WTC11 (cell line): ENCODE results near the gene COL5A1. TPM values are rescaled to one million over a fixed set of nuclear protein-coding genes. Genes with fewer than 3 reads are reported as not detected.

Experiments used
- ATAC-seq: fragments of 200-7000 bp; cut with Tn5 transposase; 2 replicates; pipeline ENCODE4 v1.10.0; 2021; ENCODE audit warnings: mild to moderate bottlenecking, moderate library complexity
- CTCF ChIA-PET: fragments of 300-600 bp; sonication (Branson Sonifier 250); formaldehyde crosslinking; loops from one replicate; lab custom pipeline; 2021; ENCODE audit warnings: antibody characterized with exemption; lab: Charles Lee
- POLR2A ChIA-PET: fragments of 350-600 bp; sonication (Branson Sonifier 250); formaldehyde crosslinking; loops from one replicate; lab custom pipeline; 2021; ENCODE audit warnings: antibody characterized with exemption; lab: Charles Lee
- DNase-seq: peaks from one replicate; pipeline ENCODE4 v3.0.0; 2021; ENCODE audit warnings: low spot score
- H3K27ac Mint-ChIP-seq: 2 replicates; pipeline ENCODE4 v1.8.0; 2021; ENCODE audit warnings: mixed read lengths
- H3K27me3 Mint-ChIP-seq: 2 replicates; pipeline ENCODE4 v1.8.0; 2021; ENCODE audit warnings: low read depth, mild to moderate bottlenecking, moderate library complexity, mixed read lengths
- H3K36me3 Mint-ChIP-seq: 2 replicates; pipeline ENCODE4 v1.8.0; 2021; ENCODE audit warnings: mixed read lengths
- H3K4me1 Mint-ChIP-seq: 2 replicates; pipeline ENCODE4 v1.8.0; 2022; ENCODE audit warnings: mixed read lengths
- H3K4me3 Mint-ChIP-seq: 2 replicates; pipeline ENCODE4 v1.8.0; 2021; ENCODE audit warnings: mild to moderate bottlenecking, moderate library complexity, mixed read lengths
- H3K9me3 Mint-ChIP-seq: 2 replicates; pipeline ENCODE4 v1.8.0; 2021; ENCODE audit warnings: mixed read lengths
- CREM ChIP-seq: sonication (generic); formaldehyde crosslinking; IDR thresholded peaks from 2 replicates; pipeline ENCODE4 v1.8.1; 2022; ENCODE audit warnings: mild to moderate bottlenecking, missing genetic modification reagents, moderate library complexity
- ERG ChIP-seq: fragments of 250-450 bp; sonication (Bioruptor Pico); IDR thresholded peaks from 2 replicates; pipeline ENCODE4 v1.8.0; 2021; ENCODE audit warnings: mild to moderate bottlenecking
- FOXK1 ChIP-seq: sonication (generic); formaldehyde crosslinking; IDR thresholded peaks from 2 replicates; pipeline ENCODE4 v1.8.0; 2022; ENCODE audit warnings: mild to moderate bottlenecking, moderate library complexity, missing genetic modification reagents
- GRHL2 ChIP-seq: fragments of 250-450 bp; sonication (Bioruptor Pico); IDR thresholded peaks from 2 replicates; pipeline ENCODE4 v1.8.0; 2022; ENCODE audit warnings: mild to moderate bottlenecking, moderate library complexity; ENCODE audit not compliant: insufficient replicate concordance, severe bottlenecking
- GTF2I ChIP-seq: fragments of 250-450 bp; sonication (Bioruptor Pico); conservative IDR thresholded peaks from 2 replicates; pipeline ENCODE4 v1.4.0; 2021; ENCODE audit warnings: mild to moderate bottlenecking
- HMGA2 ChIP-seq: fragments of 250-450 bp; sonication (Bioruptor Pico); IDR thresholded peaks from 2 replicates; pipeline ENCODE4 v1.4.0; 2021; ENCODE audit warnings: mild to moderate bottlenecking, moderate library complexity
- IRF1 ChIP-seq: sonication (generic); formaldehyde crosslinking; IDR thresholded peaks from 2 replicates; pipeline ENCODE4 v1.8.0; 2023; ENCODE audit warnings: missing genetic modification reagents
- JAZF1 ChIP-seq: fragments of 250-450 bp; sonication (Bioruptor Pico); IDR thresholded peaks from 2 replicates; pipeline ENCODE4 v1.9.0; 2021; ENCODE audit warnings: moderate library complexity, mild to moderate bottlenecking, inconsistent platforms
- KAT7 ChIP-seq: sonication (generic); formaldehyde crosslinking; IDR thresholded peaks from 2 replicates; pipeline ENCODE4 v1.8.1; 2023; ENCODE audit warnings: missing genetic modification reagents, mild to moderate bottlenecking, borderline replicate concordance
- NFE2L1 ChIP-seq: sonication (generic); formaldehyde crosslinking; IDR thresholded peaks from 2 replicates; pipeline ENCODE4 v1.8.1; 2023; ENCODE audit warnings: missing genetic modification reagents
- NFYB ChIP-seq: sonication (generic); formaldehyde crosslinking; conservative IDR thresholded peaks from 2 replicates; pipeline ENCODE4 v1.8.0; 2022; ENCODE audit warnings: low read depth, missing genetic modification reagents
- NR2C2 ChIP-seq: sonication (generic); formaldehyde crosslinking; IDR thresholded peaks from 2 replicates; pipeline ENCODE4 v1.8.0; 2022; ENCODE audit warnings: mild to moderate bottlenecking, missing genetic modification reagents
- SMAD4 ChIP-seq: sonication (generic); formaldehyde crosslinking; IDR thresholded peaks from 2 replicates; pipeline ENCODE4 v1.8.0; 2022; ENCODE audit warnings: mild to moderate bottlenecking, missing genetic modification reagents
- TEAD1 ChIP-seq: sonication (generic); formaldehyde crosslinking; IDR thresholded peaks from 2 replicates; pipeline ENCODE4 v1.8.0; 2022; ENCODE audit warnings: mild to moderate bottlenecking, missing genetic modification reagents
- ZBTB21 ChIP-seq: sonication (generic); formaldehyde crosslinking; IDR thresholded peaks from 2 replicates; pipeline ENCODE4 v1.8.1; 2023; ENCODE audit warnings: mild to moderate bottlenecking, missing genetic modification reagents, borderline replicate concordance
- ZNF416 ChIP-seq: fragments of 250-450 bp; sonication (Bioruptor Pico); IDR thresholded peaks from 2 replicates; pipeline ENCODE4 v1.9.0; 2021; ENCODE audit warnings: mild to moderate bottlenecking, inconsistent platforms
- ZNF425 ChIP-seq: fragments of 250-450 bp; sonication (Bioruptor Pico); conservative IDR thresholded peaks from 2 replicates; pipeline ENCODE4 v1.9.0; 2021; ENCODE audit warnings: mild to moderate bottlenecking
- ZSCAN18 ChIP-seq: fragments of 250-450 bp; sonication (Bioruptor Pico); IDR thresholded peaks from 2 replicates; pipeline ENCODE4 v2.1.2; 2022; ENCODE audit warnings: mild to moderate bottlenecking, moderate library complexity
- total RNA-seq: library from RNA; stranded (reverse); gene quantifications from 3 replicates; pipeline ENCODE4 v1.2.3, GENCODE V29; 2021
- TF ChIP-seq, protein P1 (sequence below): sonication (generic); formaldehyde crosslinking; IDR thresholded peaks from 2 replicates; pipeline ENCODE4 v1.8.1; 2022; ENCODE audit warnings: mild to moderate bottlenecking, missing genetic modification reagents, moderate library complexity, borderline replicate concordance
- TF ChIP-seq, protein P2 (sequence below): sonication (generic); formaldehyde crosslinking; conservative IDR thresholded peaks from 2 replicates; pipeline ENCODE4 v1.8.1; 2022; ENCODE audit warnings: mild to moderate bottlenecking, missing genetic modification reagents

Gene COL5A1
- total RNA-seq, 1 experiment from 2014 or later: 13.5 TPM

- Mint-ChIP-seq H3K27ac (no peak overlapping the region), H3K4me1 (no peaks in the 10 kb centered on the region), H3K27me3 (no peaks in the 10 kb centered on the region), H3K9me3 (no peaks in the 10 kb centered on the region), H3K36me3 (no peaks in the 10 kb centered on the region), H3K4me3 (no peak overlapping the region)
- DNase-seq: no peak
- TF ChIP-seq NFYB (CRISPR knock-in tag) (no peak), NFE2L1 (CRISPR knock-in tag) (no peak), NR2C2 (CRISPR knock-in tag) (no peak), JAZF1 (CRISPR knock-in tag) (no peak), CREM (CRISPR knock-in tag) (no peak), HMGA2 (CRISPR knock-in tag) (no peak), TEAD1 (CRISPR knock-in tag) (no peak), ZNF425 (no peak), ZBTB21 (CRISPR knock-in tag) (no peak), GRHL2 (CRISPR knock-in tag) (no peak), FOXK1 (CRISPR knock-in tag) (no peak), KAT7 (CRISPR knock-in tag) (no peak), SMAD4 (no peak), GTF2I (CRISPR knock-in tag) (no peak), IRF1 (no peak), ZSCAN18 (no peak), ZNF416 (CRISPR knock-in tag) (no peak), ERG (CRISPR knock-in tag) (no peak)
- TF ChIP-seq, protein P1, sequence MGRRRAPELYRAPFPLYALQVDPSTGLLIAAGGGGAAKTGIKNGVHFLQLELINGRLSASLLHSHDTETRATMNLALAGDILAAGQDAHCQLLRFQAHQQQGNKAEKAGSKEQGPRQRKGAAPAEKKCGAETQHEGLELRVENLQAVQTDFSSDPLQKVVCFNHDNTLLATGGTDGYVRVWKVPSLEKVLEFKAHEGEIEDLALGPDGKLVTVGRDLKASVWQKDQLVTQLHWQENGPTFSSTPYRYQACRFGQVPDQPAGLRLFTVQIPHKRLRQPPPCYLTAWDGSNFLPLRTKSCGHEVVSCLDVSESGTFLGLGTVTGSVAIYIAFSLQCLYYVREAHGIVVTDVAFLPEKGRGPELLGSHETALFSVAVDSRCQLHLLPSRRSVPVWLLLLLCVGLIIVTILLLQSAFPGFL (CRISPR knock-in tag): no peak
- TF ChIP-seq, protein P2, sequence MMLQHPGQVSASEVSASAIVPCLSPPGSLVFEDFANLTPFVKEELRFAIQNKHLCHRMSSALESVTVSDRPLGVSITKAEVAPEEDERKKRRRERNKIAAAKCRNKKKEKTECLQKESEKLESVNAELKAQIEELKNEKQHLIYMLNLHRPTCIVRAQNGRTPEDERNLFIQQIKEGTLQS (CRISPR knock-in tag): no peak
- ChIA-PET CTCF (no interaction called here), POLR2A (no interaction called here)
- no peak for ATAC-seq
These were observed 189.5 kb downstream of the COL5A1 start for GRCh38 chr9:134830926-134831720.
